GM12891 (cell line): ENCODE data around the gene SH2D4B.

ENCODE experiments used
- POLR2A ChIP-seq: IDR thresholded peaks from 2 replicates; pipeline ENCODE4 v1.6.1; 2011; ENCODE audit warnings: low read depth, low read length, control low read depth
- TAF1 ChIP-seq: IDR thresholded peaks from 2 replicates; pipeline ENCODE4 v1.6.1; 2011; ENCODE audit warnings: low read depth, low read length, control low read depth

DNA sequence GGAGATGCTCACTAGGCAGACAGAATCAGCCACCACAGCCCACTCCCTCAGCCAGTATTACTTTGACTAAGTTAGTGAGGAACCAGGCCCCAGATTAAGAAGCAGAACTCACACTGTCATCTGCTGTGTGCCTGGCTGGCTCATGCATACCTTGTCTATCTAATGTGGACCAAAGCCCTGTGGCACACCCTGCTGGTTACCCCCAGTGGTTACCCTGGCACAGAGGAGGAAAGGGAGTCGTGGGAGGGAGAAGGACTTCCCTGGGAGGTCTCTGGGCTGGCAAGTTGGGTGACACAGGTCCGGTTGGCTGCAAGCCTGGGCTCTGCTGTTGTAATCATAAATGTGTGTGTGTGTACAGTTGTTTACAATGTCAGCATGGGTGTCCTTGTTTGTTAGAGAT lies 7.5 kb upstream of the SH2D4B start:
- TF ChIP-seq POLR2A (no peak), TAF1 (no peak)
